ENCODE results near the gene COL4A6.

Gene COL4A6

DNA sequence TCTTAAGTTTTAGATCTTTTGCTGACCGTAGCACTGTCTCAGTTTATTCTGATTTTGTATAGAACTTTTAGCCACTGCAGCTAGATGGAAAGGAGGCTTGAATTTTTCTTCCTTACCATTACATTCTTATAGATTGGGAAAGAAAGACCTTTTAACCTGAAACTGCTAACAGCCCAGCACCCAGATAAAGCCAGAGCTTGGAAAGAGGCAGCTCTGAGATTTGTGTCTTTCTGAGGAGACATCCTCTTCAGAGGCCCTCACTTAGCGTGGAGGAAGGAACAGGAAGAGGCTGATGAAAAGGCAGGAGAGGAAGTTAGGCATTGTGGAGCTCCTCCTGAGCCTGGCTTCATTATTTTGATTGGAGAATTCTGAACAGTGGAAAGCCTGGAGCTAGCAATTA, 311.6 kb downstream of the COL4A6 start:
- no peak overlapping the region for H3K4me3 ChIP-seq (ENCODE audit: low read length)
- no peak for DNase-seq (ENCODE audit: low read depth)
- TF ChIP-seq, protein P1, sequence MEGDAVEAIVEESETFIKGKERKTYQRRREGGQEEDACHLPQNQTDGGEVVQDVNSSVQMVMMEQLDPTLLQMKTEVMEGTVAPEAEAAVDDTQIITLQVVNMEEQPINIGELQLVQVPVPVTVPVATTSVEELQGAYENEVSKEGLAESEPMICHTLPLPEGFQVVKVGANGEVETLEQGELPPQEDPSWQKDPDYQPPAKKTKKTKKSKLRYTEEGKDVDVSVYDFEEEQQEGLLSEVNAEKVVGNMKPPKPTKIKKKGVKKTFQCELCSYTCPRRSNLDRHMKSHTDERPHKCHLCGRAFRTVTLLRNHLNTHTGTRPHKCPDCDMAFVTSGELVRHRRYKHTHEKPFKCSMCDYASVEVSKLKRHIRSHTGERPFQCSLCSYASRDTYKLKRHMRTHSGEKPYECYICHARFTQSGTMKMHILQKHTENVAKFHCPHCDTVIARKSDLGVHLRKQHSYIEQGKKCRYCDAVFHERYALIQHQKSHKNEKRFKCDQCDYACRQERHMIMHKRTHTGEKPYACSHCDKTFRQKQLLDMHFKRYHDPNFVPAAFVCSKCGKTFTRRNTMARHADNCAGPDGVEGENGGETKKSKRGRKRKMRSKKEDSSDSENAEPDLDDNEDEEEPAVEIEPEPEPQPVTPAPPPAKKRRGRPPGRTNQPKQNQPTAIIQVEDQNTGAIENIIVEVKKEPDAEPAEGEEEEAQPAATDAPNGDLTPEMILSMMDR (conservative IDR thresholded peaks at IDR 0.05; ENCODE audit: low read depth, low read length), result no peak

DNA sequence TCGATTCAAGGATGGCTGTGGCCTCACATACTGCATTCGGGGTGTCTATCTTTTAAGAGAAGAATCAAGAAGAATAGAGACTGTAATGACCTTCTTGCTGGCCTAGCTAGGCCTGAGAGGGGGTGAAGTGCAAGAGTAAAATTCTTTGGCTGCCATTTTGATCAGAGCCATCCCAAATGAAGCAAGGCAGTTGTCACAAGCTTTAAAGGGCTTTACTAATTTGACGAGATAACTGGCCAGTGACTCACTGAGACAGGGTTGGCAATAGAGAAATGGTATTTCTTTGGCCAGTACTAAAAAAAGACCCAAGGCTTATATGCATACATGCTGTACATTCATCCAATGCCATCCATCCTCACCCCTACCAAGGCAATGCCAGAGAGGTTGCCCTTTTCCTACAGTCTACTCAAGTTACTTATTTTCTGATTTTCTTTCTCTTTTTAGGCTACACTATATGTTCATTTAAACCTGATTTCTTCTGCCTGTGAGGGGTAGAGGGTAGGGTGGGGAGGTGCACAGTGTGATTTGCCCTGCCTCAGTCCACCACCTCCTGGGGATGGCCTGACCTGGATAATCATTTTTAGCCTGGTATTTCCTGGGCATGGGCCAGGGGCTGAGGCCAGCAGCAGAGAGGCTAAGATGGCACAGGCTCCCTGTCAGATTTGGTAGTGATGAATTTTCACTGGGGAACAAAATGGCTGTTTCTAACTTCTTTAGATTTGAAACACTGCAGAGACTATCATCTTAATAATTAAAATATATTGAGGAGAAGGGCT, 314.4 kb downstream of the COL4A6 start:
- H3K4me3 ChIP-seq (ENCODE audit: low read length), result no peak overlapping the region
- TF ChIP-seq, protein P1 (conservative IDR thresholded peaks at IDR 0.05; ENCODE audit: low read depth, low read length), result no peak
- no peak for DNase-seq (ENCODE audit: low read depth)

DNA sequence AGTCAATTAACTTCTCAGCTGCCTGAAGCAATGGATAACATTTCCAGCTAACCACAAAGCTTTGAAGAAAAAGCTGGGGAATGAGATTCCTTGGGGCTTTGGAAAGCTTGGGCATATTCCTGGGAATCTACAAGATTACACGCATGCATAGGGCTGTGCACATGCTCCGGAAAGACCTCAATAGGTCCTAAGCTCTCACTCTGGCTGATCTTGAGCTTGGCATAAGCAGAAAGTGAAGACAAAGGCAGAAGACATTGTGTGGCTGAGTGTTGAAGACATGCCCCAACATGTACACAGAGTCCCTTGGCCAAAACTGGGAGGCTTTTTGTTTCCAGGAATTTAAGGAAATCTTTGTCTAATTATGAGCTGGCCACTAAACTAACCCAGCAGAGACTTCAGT, 315.5 kb downstream of the COL4A6 start:
- peak; percentile 30 for DNase-seq (ENCODE audit: low read depth)
- TF ChIP-seq, protein P1 (conservative IDR thresholded peaks at IDR 0.05; ENCODE audit: low read depth, low read length), result no peak
- H3K4me3 ChIP-seq (ENCODE audit: low read length), result no peak overlapping the region

DNA sequence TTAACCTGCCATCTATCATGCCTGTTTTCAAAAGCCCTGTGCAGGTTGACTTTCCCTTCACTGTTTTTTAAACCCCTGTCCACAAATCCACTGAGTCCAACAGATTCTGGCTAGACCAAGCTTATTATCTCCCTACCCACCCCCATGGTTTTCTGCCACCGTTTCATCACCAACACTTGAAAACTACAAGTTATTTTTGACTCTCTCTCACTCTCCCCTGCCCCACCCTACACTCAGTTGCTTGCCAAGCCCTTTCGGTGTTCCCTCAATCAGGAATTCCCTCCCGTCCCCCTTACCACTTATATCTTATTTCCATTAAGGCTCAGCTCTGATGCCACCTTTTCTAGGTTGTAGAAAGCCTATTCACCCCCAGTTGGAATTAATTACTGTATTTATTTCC, 316.9 kb downstream of the COL4A6 start:
- TF ChIP-seq, protein P1 (conservative IDR thresholded peaks at IDR 0.05; ENCODE audit: low read depth, low read length), result no peak
- no peak overlapping the region for H3K4me3 ChIP-seq (ENCODE audit: low read length)
- DNase-seq (ENCODE audit: low read depth), result no peak

DNA sequence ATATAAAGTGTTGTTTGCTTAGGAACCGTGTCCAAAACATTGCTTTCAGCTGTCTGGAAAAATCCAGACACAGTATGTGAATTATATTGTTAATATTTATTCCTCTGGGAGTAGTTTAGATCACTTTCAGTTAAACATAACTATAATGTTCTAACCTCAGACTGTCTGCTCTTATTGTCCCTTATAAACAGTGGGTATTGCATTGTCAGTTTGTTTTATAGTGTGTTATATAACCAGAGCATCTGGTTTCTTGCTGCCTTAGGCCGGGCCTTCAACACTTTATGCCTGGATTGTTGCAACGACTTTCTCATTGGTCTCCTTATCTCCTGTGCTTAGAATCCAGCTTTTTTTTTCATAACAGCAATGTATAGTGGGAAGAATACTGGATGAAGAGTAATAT, 320.2 kb downstream of the COL4A6 start:
- no peak overlapping the region for H3K4me3 ChIP-seq (ENCODE audit: low read length)
- DNase-seq (ENCODE audit: low read depth), result no peak
- TF ChIP-seq, protein P1 (conservative IDR thresholded peaks at IDR 0.05; ENCODE audit: low read depth, low read length), result no peak

DNA sequence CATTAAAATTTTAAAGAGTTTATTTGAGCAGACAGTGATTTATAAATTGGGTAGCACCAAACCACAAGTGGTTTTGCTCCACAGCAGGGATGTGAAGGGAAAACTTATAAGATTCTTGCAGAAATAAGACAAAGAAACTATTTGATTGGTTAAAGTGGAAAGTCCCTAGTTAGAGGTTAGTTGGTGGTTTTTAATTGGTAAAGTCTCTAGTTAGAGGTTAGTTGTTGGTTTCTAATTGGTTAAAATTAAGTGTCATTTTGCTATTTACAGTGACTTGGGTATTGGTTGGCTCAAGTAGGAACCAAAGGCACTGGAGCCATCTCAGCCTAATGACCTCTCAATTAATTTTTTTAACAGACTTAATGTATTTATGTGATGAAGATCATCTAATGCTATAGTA, 323.7 kb downstream of the COL4A6 start:
- TF ChIP-seq, protein P1 (conservative IDR thresholded peaks at IDR 0.05; ENCODE audit: low read depth, low read length), result no peak
- H3K4me3 ChIP-seq (ENCODE audit: low read length), result no peak overlapping the region
- DNase-seq (ENCODE audit: low read depth), result no peak
